Measurements from ENCODE around the gene KANTR. TPM values are rescaled to one million over a fixed set of nuclear protein-coding genes. Genes with fewer than 3 reads are reported as not detected.
"Not testable (repeated sequence)": the region's sequence is repeated elsewhere in the genome, so short reads cannot be mapped to it uniquely, and the experiment has no call there.

The KANTR gene
- total RNA-seq, 1 donor from 2014 or later, result 8.6 TPM

GRCh38 chrX:53116101-53116500, 22.2 kb downstream of the KANTR start:
- intact Hi-C loops (cut with micrococcal nuclease), result no loop called here

- intact Hi-C loops (cut with micrococcal nuclease), result no loop called here
Observed at GRCh38 chrX:53122013-53122412, 28.1 kb downstream of the KANTR start.

- intact Hi-C loops (cut with micrococcal nuclease), result no loop called here
Observed at GRCh38 chrX:53125506-53125905, 31.6 kb downstream of the KANTR start.

GRCh38 chrX:53126377-53126776, 32.4 kb downstream of the KANTR start:
- intact Hi-C loops (cut with micrococcal nuclease), result no loop called here

GRCh38 chrX:53128097-53128749, 34.3 kb downstream of the KANTR start:
- intact Hi-C loops (cut with micrococcal nuclease), result no loop called here

- intact Hi-C loops (cut with micrococcal nuclease), result no loop called here
Observed at GRCh38 chrX:53133400-53133799, 39.5 kb downstream of the KANTR start.

- intact Hi-C loops (cut with micrococcal nuclease), result no loop called here
Observed at GRCh38 chrX:53135581-53135980, 41.6 kb downstream of the KANTR start.

- intact Hi-C loops (cut with micrococcal nuclease), result no loop called here
Observed at GRCh38 chrX:53153581-53153980, 59.6 kb downstream of the KANTR start.

- intact Hi-C loops (cut with micrococcal nuclease), result no loop called here
Observed at GRCh38 chrX:53155512-53156206, 61.7 kb downstream of the KANTR start.

GRCh38 chrX:53156207-53156596, 62.3 kb downstream of the KANTR start:
- intact Hi-C loops (cut with micrococcal nuclease), result no loop called here

GRCh38 chrX:53159184-53159583, 65.2 kb downstream of the KANTR start:
- intact Hi-C loops (cut with micrococcal nuclease), result no loop called here

GRCh38 chrX:53160297-53160983, 66.5 kb downstream of the KANTR start:
- intact Hi-C loops (cut with micrococcal nuclease), result no loop called here

- intact Hi-C loops (cut with micrococcal nuclease), result no loop called here
Observed at GRCh38 chrX:53163436-53163835, 69.5 kb downstream of the KANTR start.

- intact Hi-C loops (cut with micrococcal nuclease), result not testable (repeated sequence)
Observed at GRCh38 chrX:53164566-53164965, 70.6 kb downstream of the KANTR start.

- intact Hi-C loops (cut with micrococcal nuclease), result no loop called here
Observed at GRCh38 chrX:53166103-53166502, 72.2 kb downstream of the KANTR start.

GRCh38 chrX:53171356-53171755, 77.4 kb downstream of the KANTR start:
- intact Hi-C loops (cut with micrococcal nuclease), result no loop called here

Other genes with a start within 250 kb of the KANTR start
- gene XAGE3, start 226.1 kb upstream of the KANTR start, total RNA-seq, result not detected in 2 replicates
- 11.6 and 11.7 TPM in 2 replicates for gene FAM156B, start 196.8 kb upstream of the KANTR start, total RNA-seq
- gene FAM156A, start 135.6 kb upstream of the KANTR start, total RNA-seq, result 22.2 and 22.6 TPM in 2 replicates
- gene GPR173, start 45.4 kb upstream of the KANTR start, total RNA-seq, result not detected in 2 replicates
- gene TSPYL2, start 11.8 kb upstream of the KANTR start, total RNA-seq, result 20.9 and 21.0 TPM in 2 replicates
- 97.3 and 104 TPM in 2 replicates for gene KDM5C, start 131.1 kb downstream of the KANTR start, total RNA-seq
- gene IQSEC2, start 187.4 kb downstream of the KANTR start, total RNA-seq, result 0.20 and 0.29 TPM in 2 replicates